ENCODE results near the gene ASTN2. TPM values are rescaled to one million over a fixed set of nuclear protein-coding genes. Genes with fewer than 3 reads are reported as not detected.
"Not testable (repeated sequence)": the region's sequence is repeated elsewhere in the genome, so short reads cannot be mapped to it uniquely, and the experiment has no call there.

Gene ASTN2
- total RNA-seq, 2 experiments from 2014 or later, result 3.9 TPM

GRCh38 chr9:116704470-116704869 is 710.4 kb downstream of the ASTN2 start:
- no peak overlapping the region for H3K4me3 Mint-ChIP-seq
- H3K27ac Mint-ChIP-seq, result no peak overlapping the region
- H3K4me1 Mint-ChIP-seq, result peaks cover 20% of the 10 kb centered on the region
- peaks cover 42% of the 10 kb centered on the region for H3K36me3 Mint-ChIP-seq
- H3K9me3 Mint-ChIP-seq, result peaks cover 17% of the 10 kb centered on the region
- no peaks in the 10 kb centered on the region for H3K27me3 Mint-ChIP-seq
- DNase-seq, result no peak

GRCh38 chr9:116703634-116704033 is 711.2 kb downstream of the ASTN2 start:
- Mint-ChIP-seq H3K9me3 (peaks cover 17% of the 10 kb centered on the region), H3K27me3 (no peaks in the 10 kb centered on the region), H3K36me3 (peaks cover 50% of the 10 kb centered on the region), H3K4me3 (no peak overlapping the region), H3K4me1 (peaks cover 20% of the 10 kb centered on the region), H3K27ac (no peak overlapping the region)
- DNase-seq, result no peak

- Mint-ChIP-seq H3K27me3 (no peaks in the 10 kb centered on the region), H3K36me3 (peaks cover 65% of the 10 kb centered on the region), H3K4me3 (no peak overlapping the region), H3K4me1 (peaks cover 20% of the 10 kb centered on the region), H3K27ac (peak overlapping the region; percentile 68), H3K9me3 (peaks cover 17% of the 10 kb centered on the region)
- DNase-seq, result no peak
These were observed 712.8 kb downstream of the ASTN2 start for GRCh38 chr9:116701940-116702642.

- Mint-ChIP-seq H3K36me3 (peaks cover 70% of the 10 kb centered on the region), H3K4me3 (no peak overlapping the region), H3K27me3 (no peaks in the 10 kb centered on the region), H3K27ac (peak overlapping the region; percentile 68), H3K9me3 (peaks cover 19% of the 10 kb centered on the region), H3K4me1 (peaks cover 22% of the 10 kb centered on the region)
- no peak for DNase-seq
These were observed 713.7 kb downstream of the ASTN2 start for GRCh38 chr9:116700882-116701865.

- Mint-ChIP-seq H3K9me3 (peaks cover 20% of the 10 kb centered on the region), H3K27ac (no peak overlapping the region), H3K4me3 (no peak overlapping the region), H3K36me3 (peaks cover 76% of the 10 kb centered on the region), H3K4me1 (peaks cover 22% of the 10 kb centered on the region), H3K27me3 (no peaks in the 10 kb centered on the region)
- no peak for DNase-seq
These were observed 714.6 kb downstream of the ASTN2 start for GRCh38 chr9:116700279-116700678.

GRCh38 chr9:116697887-116698286 is 717.0 kb downstream of the ASTN2 start:
- Mint-ChIP-seq H3K4me1 (peaks cover 32% of the 10 kb centered on the region), H3K9me3 (peaks cover 20% of the 10 kb centered on the region), H3K36me3 (peaks cover 87% of the 10 kb centered on the region), H3K4me3 (no peak overlapping the region), H3K27ac (no peak overlapping the region), H3K27me3 (no peaks in the 10 kb centered on the region)
- no peak for DNase-seq

- Mint-ChIP-seq H3K36me3 (peaks cover 84% of the 10 kb centered on the region), H3K9me3 (peaks cover 18% of the 10 kb centered on the region), H3K27ac (no peak overlapping the region), H3K4me1 (peaks cover 35% of the 10 kb centered on the region), H3K27me3 (no peaks in the 10 kb centered on the region), H3K4me3 (no peak overlapping the region)
- no peak for DNase-seq
These were observed 717.5 kb downstream of the ASTN2 start for GRCh38 chr9:116697362-116697761.

GRCh38 chr9:116695438-116695837 is 719.4 kb downstream of the ASTN2 start:
- H3K4me3 Mint-ChIP-seq, result no peak overlapping the region
- peaks cover 34% of the 10 kb centered on the region for H3K4me1 Mint-ChIP-seq
- H3K27ac Mint-ChIP-seq, result no peak overlapping the region
- peaks cover 8% of the 10 kb centered on the region for H3K9me3 Mint-ChIP-seq
- no peak for DNase-seq
- no peaks in the 10 kb centered on the region for H3K27me3 Mint-ChIP-seq
- H3K36me3 Mint-ChIP-seq, result peaks cover 66% of the 10 kb centered on the region

GRCh38 chr9:116694785-116695291 is 720.0 kb downstream of the ASTN2 start:
- no peak for DNase-seq
- Mint-ChIP-seq H3K27me3 (no peaks in the 10 kb centered on the region), H3K9me3 (peaks cover 6% of the 10 kb centered on the region), H3K36me3 (peaks cover 60% of the 10 kb centered on the region), H3K4me1 (peaks cover 30% of the 10 kb centered on the region), H3K4me3 (no peak overlapping the region), H3K27ac (no peak overlapping the region)

- Mint-ChIP-seq H3K27ac (no peak overlapping the region), H3K27me3 (no peaks in the 10 kb centered on the region), H3K36me3 (peaks cover 48% of the 10 kb centered on the region), H3K9me3 (peaks cover 4% of the 10 kb centered on the region), H3K4me3 (no peak overlapping the region), H3K4me1 (peaks cover 44% of the 10 kb centered on the region)
- no peak for DNase-seq
These were observed 721.6 kb downstream of the ASTN2 start for GRCh38 chr9:116693233-116693731.

GRCh38 chr9:116692616-116693015 is 722.2 kb downstream of the ASTN2 start:
- no peak overlapping the region for H3K27ac Mint-ChIP-seq
- peaks cover 48% of the 10 kb centered on the region for H3K36me3 Mint-ChIP-seq
- no peaks in the 10 kb centered on the region for H3K27me3 Mint-ChIP-seq
- peaks cover 51% of the 10 kb centered on the region for H3K4me1 Mint-ChIP-seq
- H3K9me3 Mint-ChIP-seq, result peaks cover 4% of the 10 kb centered on the region
- DNase-seq, result no peak
- no peak overlapping the region for H3K4me3 Mint-ChIP-seq

- H3K36me3 Mint-ChIP-seq, result peaks cover 39% of the 10 kb centered on the region
- H3K4me3 Mint-ChIP-seq, result no peak overlapping the region
- no peak for DNase-seq
- H3K9me3 Mint-ChIP-seq, result peaks cover 4% of the 10 kb centered on the region
- no peak overlapping the region for H3K27ac Mint-ChIP-seq
- no peaks in the 10 kb centered on the region for H3K27me3 Mint-ChIP-seq
- peaks cover 53% of the 10 kb centered on the region for H3K4me1 Mint-ChIP-seq
These were observed 723.2 kb downstream of the ASTN2 start for GRCh38 chr9:116691607-116692006.

GRCh38 chr9:116690805-116691204 is 724.1 kb downstream of the ASTN2 start:
- Mint-ChIP-seq H3K4me1 (peaks cover 59% of the 10 kb centered on the region), H3K36me3 (peaks cover 32% of the 10 kb centered on the region)
- not testable (repeated sequence) for H3K27me3 Mint-ChIP-seq

GRCh38 chr9:116689486-116690032 is 725.3 kb downstream of the ASTN2 start:
- no peak for DNase-seq
- Mint-ChIP-seq H3K9me3 (no peaks in the 10 kb centered on the region), H3K4me3 (no peak overlapping the region), H3K27ac (no peak overlapping the region), H3K4me1 (peaks cover 62% of the 10 kb centered on the region), H3K27me3 (no peaks in the 10 kb centered on the region), H3K36me3 (peaks cover 25% of the 10 kb centered on the region)

More at GRCh38 chr9:116690805-116691204, 724.1 kb downstream of the ASTN2 start:
- not testable (repeated sequence) for DNase-seq, H3K9me3 Mint-ChIP-seq, H3K27ac Mint-ChIP-seq, H3K4me3 Mint-ChIP-seq
